ENCODE data around the gene NLRC5.

Gene NLRC5

DNA sequence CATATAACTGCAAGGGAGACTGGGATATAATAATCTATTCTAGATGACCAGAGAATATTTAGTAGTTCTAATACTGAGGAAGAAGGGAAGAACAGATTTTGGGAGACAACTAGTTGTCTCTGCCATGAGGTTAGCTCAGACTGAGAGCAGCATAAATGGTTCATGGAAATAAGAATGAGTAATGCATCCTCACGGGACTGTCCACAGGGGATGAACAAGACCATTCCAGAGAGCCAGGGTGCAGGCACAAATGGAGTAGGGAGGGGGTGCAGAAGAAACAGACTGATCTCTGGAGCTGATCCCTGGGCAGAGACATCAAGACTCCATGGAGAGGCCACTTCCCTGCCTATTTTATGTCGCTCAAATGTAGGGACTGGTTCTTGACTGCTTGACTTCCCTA lies 30.4 kb downstream of the NLRC5 start:
- Histone ChIP-seq H3K9me3 (ENCODE audit: control insufficient read depth, insufficient read depth, low read length) (no peaks in the 10 kb centered on the region), H4K20me1 (ENCODE audit: control insufficient read depth, insufficient read depth, low read depth, low read length) (no peaks in the 10 kb centered on the region), H3K27me3 (ENCODE audit: control insufficient read depth, low read length) (no peaks in the 10 kb centered on the region), H3F3A (ENCODE audit: control insufficient read depth, insufficient read depth) (no peaks in the 10 kb centered on the region), H3K36me3 (ENCODE audit: control insufficient read depth, low read length) (no peaks in the 10 kb centered on the region; the same call in none of the 2 replicates), H3K4me2 (ENCODE audit: low read length) (no peak overlapping the region), H3K4me3 (ENCODE audit: low read length) (no peak overlapping the region), H3K79me2 (ENCODE audit: control insufficient read depth, low read length) (no peaks in the 10 kb centered on the region), H3K4me1 (ENCODE audit: control insufficient read depth, low read length) (peaks cover 5% of the 10 kb centered on the region), H3K9me2 (replicated peaks; ENCODE audit: control insufficient read depth, low read length) (no peaks in the 10 kb centered on the region), H3K27ac (ENCODE audit: low read depth, low read length) (no peak overlapping the region)
- TF ChIP-seq EZH2phosphoT487 (IDR thresholded peaks at IDR 0.05; ENCODE audit: borderline replicate concordance, low read length), result no peak
- TF ChIP-seq, protein P1, sequence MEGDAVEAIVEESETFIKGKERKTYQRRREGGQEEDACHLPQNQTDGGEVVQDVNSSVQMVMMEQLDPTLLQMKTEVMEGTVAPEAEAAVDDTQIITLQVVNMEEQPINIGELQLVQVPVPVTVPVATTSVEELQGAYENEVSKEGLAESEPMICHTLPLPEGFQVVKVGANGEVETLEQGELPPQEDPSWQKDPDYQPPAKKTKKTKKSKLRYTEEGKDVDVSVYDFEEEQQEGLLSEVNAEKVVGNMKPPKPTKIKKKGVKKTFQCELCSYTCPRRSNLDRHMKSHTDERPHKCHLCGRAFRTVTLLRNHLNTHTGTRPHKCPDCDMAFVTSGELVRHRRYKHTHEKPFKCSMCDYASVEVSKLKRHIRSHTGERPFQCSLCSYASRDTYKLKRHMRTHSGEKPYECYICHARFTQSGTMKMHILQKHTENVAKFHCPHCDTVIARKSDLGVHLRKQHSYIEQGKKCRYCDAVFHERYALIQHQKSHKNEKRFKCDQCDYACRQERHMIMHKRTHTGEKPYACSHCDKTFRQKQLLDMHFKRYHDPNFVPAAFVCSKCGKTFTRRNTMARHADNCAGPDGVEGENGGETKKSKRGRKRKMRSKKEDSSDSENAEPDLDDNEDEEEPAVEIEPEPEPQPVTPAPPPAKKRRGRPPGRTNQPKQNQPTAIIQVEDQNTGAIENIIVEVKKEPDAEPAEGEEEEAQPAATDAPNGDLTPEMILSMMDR (IDR thresholded peaks at IDR 0.05; ENCODE audit: low read depth, low read length, poor library complexity, severe bottlenecking), result no peak

DNA sequence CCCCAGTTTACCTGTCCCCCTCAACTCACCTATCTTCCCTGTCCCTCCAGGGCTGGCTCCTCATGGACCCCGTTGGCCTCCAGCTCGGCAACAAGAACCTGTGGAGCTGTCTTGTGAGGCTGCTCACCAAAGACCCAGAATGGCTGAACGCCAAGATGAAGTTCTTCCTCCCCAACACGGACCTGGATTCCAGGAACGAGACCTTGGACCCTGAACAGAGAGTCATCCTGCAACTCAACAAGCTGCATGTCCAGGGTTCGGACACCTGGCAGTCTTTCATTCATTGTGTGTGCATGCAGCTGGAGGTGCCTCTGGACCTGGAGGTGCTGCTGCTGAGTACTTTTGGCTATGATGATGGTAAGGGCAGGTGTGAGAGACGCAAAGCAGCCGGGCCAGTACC lies 31.3 kb downstream of the NLRC5 start:
- no peak overlapping the region for H3K4me2 ChIP-seq (ENCODE audit: low read length)
- no peaks in the 10 kb centered on the region for H3K79me2 ChIP-seq (ENCODE audit: control insufficient read depth, low read length)
- no peaks in the 10 kb centered on the region for H3K27me3 ChIP-seq (ENCODE audit: control insufficient read depth, low read length)
- no peak overlapping the region for H3K27ac ChIP-seq (ENCODE audit: low read depth, low read length)
- H3K9me2 ChIP-seq (replicated peaks; ENCODE audit: control insufficient read depth, low read length), result no peaks in the 10 kb centered on the region
- H3F3A ChIP-seq (ENCODE audit: control insufficient read depth, insufficient read depth), result no peaks in the 10 kb centered on the region
- no peaks in the 10 kb centered on the region for H4K20me1 ChIP-seq (ENCODE audit: control insufficient read depth, insufficient read depth, low read depth, low read length)
- no peak for TF ChIP-seq EZH2phosphoT487 (IDR thresholded peaks at IDR 0.05; ENCODE audit: borderline replicate concordance, low read length)
- TF ChIP-seq, protein P1 (IDR thresholded peaks at IDR 0.05; ENCODE audit: low read depth, low read length, poor library complexity, severe bottlenecking), result no peak
- no peaks in the 10 kb centered on the region for H3K4me1 ChIP-seq (ENCODE audit: control insufficient read depth, low read length)
- no peaks in the 10 kb centered on the region; the same call in none of the 2 replicates for H3K36me3 ChIP-seq (ENCODE audit: control insufficient read depth, low read length)
- no peaks in the 10 kb centered on the region for H3K9me3 ChIP-seq (ENCODE audit: control insufficient read depth, insufficient read depth, low read length)
- no peak overlapping the region for H3K4me3 ChIP-seq (ENCODE audit: low read length)

DNA sequence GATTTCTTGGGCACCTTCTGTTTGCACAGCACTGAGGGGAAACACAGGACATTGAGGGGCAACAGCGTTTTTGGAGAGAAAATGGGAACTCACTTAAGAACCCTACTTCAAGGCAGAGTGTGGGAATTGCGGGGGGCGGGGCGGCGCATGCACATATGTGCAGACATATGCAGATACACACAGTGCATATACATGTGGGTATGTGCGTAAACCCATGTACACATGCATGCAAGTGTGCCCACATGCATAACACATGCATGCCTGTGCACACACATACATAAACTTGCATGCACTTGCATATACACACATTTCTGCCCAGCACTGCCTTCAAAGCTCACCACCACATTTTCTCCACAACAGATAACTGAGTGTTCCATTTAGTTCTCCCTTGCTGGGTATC lies 32.4 kb downstream of the NLRC5 start:
- H3K79me2 ChIP-seq (ENCODE audit: control insufficient read depth, low read length), result no peaks in the 10 kb centered on the region
- no peak overlapping the region for H3K4me2 ChIP-seq (ENCODE audit: low read length)

More for the DNA sequence above, 32.4 kb downstream of the NLRC5 start:
- TF ChIP-seq, protein P1 (IDR thresholded peaks at IDR 0.05; ENCODE audit: low read depth, low read length, poor library complexity, severe bottlenecking), result no peak
- Histone ChIP-seq H3K4me3 (ENCODE audit: low read length) (no peak overlapping the region), H3K9me2 (replicated peaks; ENCODE audit: control insufficient read depth, low read length) (no peaks in the 10 kb centered on the region), H4K20me1 (ENCODE audit: control insufficient read depth, insufficient read depth, low read depth, low read length) (no peaks in the 10 kb centered on the region), H3F3A (ENCODE audit: control insufficient read depth, insufficient read depth) (no peaks in the 10 kb centered on the region), H3K4me1 (ENCODE audit: control insufficient read depth, low read length) (no peaks in the 10 kb centered on the region), H3K27me3 (ENCODE audit: control insufficient read depth, low read length) (no peaks in the 10 kb centered on the region), H3K9me3 (ENCODE audit: control insufficient read depth, insufficient read depth, low read length) (no peaks in the 10 kb centered on the region), H3K27ac (ENCODE audit: low read depth, low read length) (no peak overlapping the region), H3K36me3 (ENCODE audit: control insufficient read depth, low read length) (no peaks in the 10 kb centered on the region; the same call in none of the 2 replicates)

Measured in DOHH2 (cell line).